ENCODE results near the gene IL16. TPM values are rescaled to one million over a fixed set of nuclear protein-coding genes. Genes with fewer than 3 reads are reported as not detected.

The IL16 gene
- total RNA-seq, 1 experiment from 2014 or later, result 0.81 TPM

DNA sequence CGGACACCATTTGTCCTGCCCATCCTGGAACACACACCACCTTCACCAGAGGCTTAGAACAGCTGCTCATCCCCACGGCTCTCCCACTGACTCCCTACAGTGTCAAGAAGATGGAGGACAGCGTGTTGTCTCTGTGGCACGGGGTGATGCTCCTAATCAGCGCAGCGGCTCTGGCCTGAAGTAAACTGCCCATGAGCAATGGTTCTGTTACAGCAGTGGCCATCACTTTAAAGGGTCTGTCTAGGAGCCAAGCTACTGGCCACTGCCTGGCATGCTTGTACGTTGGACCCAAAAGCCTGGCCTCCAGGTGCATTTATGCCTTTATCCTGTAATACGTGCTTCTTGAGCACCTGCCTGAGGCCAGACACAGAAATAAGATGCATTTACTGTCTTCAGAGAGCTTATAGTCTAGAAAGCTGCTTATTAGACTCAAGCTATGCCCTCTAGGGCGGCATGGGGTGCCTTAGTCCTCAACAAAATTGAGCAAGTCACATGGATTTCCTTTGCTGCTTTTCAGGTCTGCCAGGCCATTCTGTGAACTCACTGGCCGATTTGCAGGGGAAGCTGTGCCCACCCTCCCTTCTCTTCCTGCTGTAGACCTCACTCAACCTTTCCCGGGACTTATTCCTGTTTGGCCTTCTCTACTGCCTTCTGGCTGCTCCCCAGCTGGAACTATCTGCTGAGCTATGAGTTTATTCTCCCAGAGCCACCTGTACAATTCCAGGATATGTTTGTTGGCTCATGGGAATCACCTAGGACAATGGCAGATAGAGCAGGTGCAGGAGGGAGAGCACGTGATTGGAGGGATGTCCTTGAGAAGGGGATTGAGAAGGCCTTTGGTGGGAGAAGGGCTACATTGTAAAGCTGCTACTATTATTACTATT is 75.3 kb downstream of the IL16 start:
- H2AFZ ChIP-seq (ENCODE audit: low read depth, low read length, poor library complexity, severe bottlenecking), result no peak overlapping the region
- TF ChIP-seq, protein P1, sequence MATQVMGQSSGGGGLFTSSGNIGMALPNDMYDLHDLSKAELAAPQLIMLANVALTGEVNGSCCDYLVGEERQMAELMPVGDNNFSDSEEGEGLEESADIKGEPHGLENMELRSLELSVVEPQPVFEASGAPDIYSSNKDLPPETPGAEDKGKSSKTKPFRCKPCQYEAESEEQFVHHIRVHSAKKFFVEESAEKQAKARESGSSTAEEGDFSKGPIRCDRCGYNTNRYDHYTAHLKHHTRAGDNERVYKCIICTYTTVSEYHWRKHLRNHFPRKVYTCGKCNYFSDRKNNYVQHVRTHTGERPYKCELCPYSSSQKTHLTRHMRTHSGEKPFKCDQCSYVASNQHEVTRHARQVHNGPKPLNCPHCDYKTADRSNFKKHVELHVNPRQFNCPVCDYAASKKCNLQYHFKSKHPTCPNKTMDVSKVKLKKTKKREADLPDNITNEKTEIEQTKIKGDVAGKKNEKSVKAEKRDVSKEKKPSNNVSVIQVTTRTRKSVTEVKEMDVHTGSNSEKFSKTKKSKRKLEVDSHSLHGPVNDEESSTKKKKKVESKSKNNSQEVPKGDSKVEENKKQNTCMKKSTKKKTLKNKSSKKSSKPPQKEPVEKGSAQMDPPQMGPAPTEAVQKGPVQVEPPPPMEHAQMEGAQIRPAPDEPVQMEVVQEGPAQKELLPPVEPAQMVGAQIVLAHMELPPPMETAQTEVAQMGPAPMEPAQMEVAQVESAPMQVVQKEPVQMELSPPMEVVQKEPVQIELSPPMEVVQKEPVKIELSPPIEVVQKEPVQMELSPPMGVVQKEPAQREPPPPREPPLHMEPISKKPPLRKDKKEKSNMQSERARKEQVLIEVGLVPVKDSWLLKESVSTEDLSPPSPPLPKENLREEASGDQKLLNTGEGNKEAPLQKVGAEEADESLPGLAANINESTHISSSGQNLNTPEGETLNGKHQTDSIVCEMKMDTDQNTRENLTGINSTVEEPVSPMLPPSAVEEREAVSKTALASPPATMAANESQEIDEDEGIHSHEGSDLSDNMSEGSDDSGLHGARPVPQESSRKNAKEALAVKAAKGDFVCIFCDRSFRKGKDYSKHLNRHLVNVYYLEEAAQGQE (IDR thresholded peaks at IDR 0.05; ENCODE audit: low read depth), result no peak
- TF ChIP-seq EGR1 (IDR thresholded peaks at IDR 0.05; ENCODE audit: low read depth), result no peak
- no peak for TF ChIP-seq YY1 (IDR thresholded peaks at IDR 0.05; ENCODE audit: extremely low read depth, insufficient replicate concordance, low read depth, low read length)
- TF ChIP-seq ZFX (IDR thresholded peaks at IDR 0.05), result no peak
- TF ChIP-seq SP1 (IDR thresholded peaks at IDR 0.05; ENCODE audit: low read depth), result no peak
- TF ChIP-seq POLR2A (IDR thresholded peaks at IDR 0.05; ENCODE audit: borderline replicate concordance, extremely low read depth, insufficient read depth, insufficient read length), result no peak
- TF ChIP-seq, protein P2, sequence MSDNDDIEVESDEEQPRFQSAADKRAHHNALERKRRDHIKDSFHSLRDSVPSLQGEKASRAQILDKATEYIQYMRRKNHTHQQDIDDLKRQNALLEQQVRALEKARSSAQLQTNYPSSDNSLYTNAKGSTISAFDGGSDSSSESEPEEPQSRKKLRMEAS (IDR thresholded peaks at IDR 0.05), result no peak
- RAD21 ChIA-PET (ENCODE audit: low non-redundant PET in 1 of 2, low total read pairs in 2 of 2, uncharacterized antibody in 2 of 2, unreplicated experiment in 2 of 2), result no interaction called here
- peaks cover 2 to 8% of the 10 kb centered on the region in 2 experiments; a peak in 2 of 4 replicates for H3K4me1 ChIP-seq (ENCODE audit: control insufficient read depth in 1 of 2, insufficient read depth in 2 of 2, low read length in 2 of 2)
- no peaks in the 10 kb centered on the region for H3K9me3 ChIP-seq (ENCODE audit: control insufficient read depth in 1 of 2, insufficient read depth in 1 of 2, low read depth in 1 of 2, low read length in 2 of 2)
- POLR2A ChIA-PET, result no interaction called here
- H3K9ac ChIP-seq (ENCODE audit: low read length), result no peak overlapping the region
- ATAC-seq (no peak), DNase-seq (ENCODE audit: low read depth, low spot score) (no peak)
- intact Hi-C loops (cut with micrococcal nuclease), result no loop called here
- no peaks in the 10 kb centered on the region for H4K20me1 ChIP-seq (ENCODE audit: insufficient read depth)
- no peaks in the 10 kb centered on the region for H3K9me2 ChIP-seq (ENCODE audit: insufficient read depth)
- H3K27me3 ChIP-seq (ENCODE audit: insufficient read depth, low read length), result no peaks in the 10 kb centered on the region
- CTCF ChIA-PET, result interaction anchor here (1.8 kb wide), 1 partner anchor 129 kb away, joined by 6 read pairs; no protein-coding TSS in a partner anchor
- no peak overlapping the region for H3K27ac ChIP-seq (ENCODE audit: low read depth, low read length)
- no peaks in the 10 kb centered on the region for H3K36me3 ChIP-seq (ENCODE audit: control insufficient read depth in 1 of 2, insufficient read depth in 2 of 2, low read length in 2 of 2)
- no peaks in the 10 kb centered on the region for H3K79me2 ChIP-seq (ENCODE audit: insufficient read depth, low read length)
- BruUV-seq (replicated peaks), result no TSS peak
- H3K4me3 ChIP-seq (replicated peaks in 1 of 2; ENCODE audit: low read depth in 1 of 2, low read length in 2 of 2), result no peak overlapping the region
- H3K4me2 ChIP-seq (ENCODE audit: low read length), result no peak overlapping the region

Measured in HCT116 (cell line).